Endothelial cell of umbilical vein (primary cell): ENCODE data around the gene ABHD10.

ENCODE experiments used
- CTCF ChIP-seq, 2 donors: IDR thresholded peaks; 1 replicate in 1 of 2; 2 replicates in 1 of 2; pipeline ENCODE4 v1.5.1; 2011; ENCODE audit warnings: low read length in 2 of 2, mild to moderate bottlenecking in 2 of 2, moderate library complexity in 2 of 2, control low read depth in 1 of 2, inconsistent platforms in 1 of 2, low read depth in 1 of 2; ENCODE audit not compliant: insufficient read depth in 1 of 2; ENCODE audit errors: extremely low read depth in 1 of 2
- EZH2 ChIP-seq: IDR thresholded peaks from 2 replicates; pipeline ENCODE4 v1.6.1; 2012; ENCODE audit warnings: borderline replicate concordance, low read depth, mild to moderate bottlenecking, moderate library complexity, low read length, inconsistent platforms; ENCODE audit not compliant: severe bottlenecking
- JUN ChIP-seq: IDR thresholded peaks from 2 replicates; pipeline ENCODE4 v1.6.1; 2011; ENCODE audit warnings: borderline replicate concordance, low read depth; ENCODE audit not compliant: insufficient read length, insufficient read depth
- POLR2A ChIP-seq: IDR thresholded peaks from 2 replicates; pipeline ENCODE4 v1.6.1; 2012; ENCODE audit warnings: low read depth, mild to moderate bottlenecking, control low read depth, low read length
- TF ChIP-seq, protein P1 (sequence below): IDR thresholded peaks from 2 replicates; pipeline ENCODE4 v1.6.1; 2011; ENCODE audit not compliant: insufficient read depth, insufficient read length

GRCh38 chr3:111965484-111965883 is 13.3 kb upstream of the ABHD10 start:
- TF ChIP-seq JUN: no peak
- TF ChIP-seq CTCF (IDR thresholded peaks at IDR 0.05; ENCODE audit: extremely low read depth in 1 of 2, insufficient read depth in 1 of 2, low read depth in 1 of 2, low read length in 2 of 2): no peak
- TF ChIP-seq, protein P1, sequence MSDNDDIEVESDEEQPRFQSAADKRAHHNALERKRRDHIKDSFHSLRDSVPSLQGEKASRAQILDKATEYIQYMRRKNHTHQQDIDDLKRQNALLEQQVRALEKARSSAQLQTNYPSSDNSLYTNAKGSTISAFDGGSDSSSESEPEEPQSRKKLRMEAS: no peak
- no peak for TF ChIP-seq POLR2A
- no peak for TF ChIP-seq EZH2
